ENCODE results near the gene ANKRD9. TPM values are rescaled to one million over a fixed set of nuclear protein-coding genes. Genes with fewer than 3 reads are reported as not detected.

ANKRD9 gene
- total RNA-seq, 3 donors from 2014 or later, result 75.6 to 100 (median 84.7) TPM

DNA sequence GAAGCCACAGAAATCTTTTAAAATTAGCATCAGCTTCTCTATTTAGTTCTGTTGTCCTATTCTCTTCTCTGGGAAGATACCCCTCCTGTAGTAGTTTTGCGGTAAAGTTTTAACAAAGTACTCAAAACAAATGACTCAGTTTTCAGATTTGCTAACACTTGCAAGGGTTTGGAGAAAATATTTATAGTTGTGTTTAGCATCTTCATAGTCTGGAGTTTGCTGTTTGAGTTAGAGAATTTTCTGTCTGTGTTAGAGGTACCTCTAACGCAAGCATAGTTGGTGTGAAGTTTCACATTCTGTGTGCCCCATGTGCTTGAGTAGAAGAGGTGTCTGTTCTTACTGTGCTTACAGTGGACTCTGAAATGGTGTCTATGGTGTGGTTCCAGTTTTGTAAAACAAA lies 36.0 kb downstream of the ANKRD9 start:
- H3K4me3 ChIP-seq, result no peak overlapping the region
- TF ChIP-seq, protein P1, sequence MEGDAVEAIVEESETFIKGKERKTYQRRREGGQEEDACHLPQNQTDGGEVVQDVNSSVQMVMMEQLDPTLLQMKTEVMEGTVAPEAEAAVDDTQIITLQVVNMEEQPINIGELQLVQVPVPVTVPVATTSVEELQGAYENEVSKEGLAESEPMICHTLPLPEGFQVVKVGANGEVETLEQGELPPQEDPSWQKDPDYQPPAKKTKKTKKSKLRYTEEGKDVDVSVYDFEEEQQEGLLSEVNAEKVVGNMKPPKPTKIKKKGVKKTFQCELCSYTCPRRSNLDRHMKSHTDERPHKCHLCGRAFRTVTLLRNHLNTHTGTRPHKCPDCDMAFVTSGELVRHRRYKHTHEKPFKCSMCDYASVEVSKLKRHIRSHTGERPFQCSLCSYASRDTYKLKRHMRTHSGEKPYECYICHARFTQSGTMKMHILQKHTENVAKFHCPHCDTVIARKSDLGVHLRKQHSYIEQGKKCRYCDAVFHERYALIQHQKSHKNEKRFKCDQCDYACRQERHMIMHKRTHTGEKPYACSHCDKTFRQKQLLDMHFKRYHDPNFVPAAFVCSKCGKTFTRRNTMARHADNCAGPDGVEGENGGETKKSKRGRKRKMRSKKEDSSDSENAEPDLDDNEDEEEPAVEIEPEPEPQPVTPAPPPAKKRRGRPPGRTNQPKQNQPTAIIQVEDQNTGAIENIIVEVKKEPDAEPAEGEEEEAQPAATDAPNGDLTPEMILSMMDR (IDR thresholded peaks at IDR 0.05), result no peak
- H3K9me3 ChIP-seq, result no peaks in the 10 kb centered on the region
- no peak for ATAC-seq
- no peaks in the 10 kb centered on the region for H3K4me1 ChIP-seq (ENCODE audit: low read depth)
- DNase-seq, result no peak
- H3K36me3 ChIP-seq (ENCODE audit: low read depth), result no peaks in the 10 kb centered on the region
- intact Hi-C loops (cut with DNase I, micrococcal nuclease), result no loop called here

DNA sequence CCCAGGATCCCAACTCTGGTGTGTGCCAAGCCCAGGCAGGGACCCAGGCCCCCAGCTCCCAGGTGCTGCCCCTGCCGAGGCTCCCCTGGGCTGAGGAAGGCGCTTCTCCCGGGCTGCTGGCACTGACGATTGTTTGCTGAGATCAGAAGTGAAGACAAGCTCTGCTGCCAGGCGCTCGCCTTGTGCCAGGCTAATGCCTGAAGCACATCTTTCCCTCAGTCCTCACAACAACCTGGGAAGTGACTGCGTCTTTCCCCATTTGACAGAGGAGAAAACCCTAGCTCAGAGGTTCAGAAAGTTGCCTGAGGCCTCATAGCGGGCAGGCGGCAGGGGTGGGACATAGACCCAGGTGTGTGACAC lies 36.8 kb downstream of the ANKRD9 start:
- intact Hi-C loops (cut with DNase I, micrococcal nuclease), result no loop called here
- H3K9me3 ChIP-seq, result no peaks in the 10 kb centered on the region
- H3K4me1 ChIP-seq (ENCODE audit: low read depth), result no peaks in the 10 kb centered on the region
- H3K36me3 ChIP-seq (ENCODE audit: low read depth), result no peaks in the 10 kb centered on the region
- DNase-seq, result peak in 1 of 3 donors; percentile 38
- no peak overlapping the region for H3K4me3 ChIP-seq
- ATAC-seq, result no peak
- TF ChIP-seq, protein P1 (IDR thresholded peaks at IDR 0.05), result no peak

DNA sequence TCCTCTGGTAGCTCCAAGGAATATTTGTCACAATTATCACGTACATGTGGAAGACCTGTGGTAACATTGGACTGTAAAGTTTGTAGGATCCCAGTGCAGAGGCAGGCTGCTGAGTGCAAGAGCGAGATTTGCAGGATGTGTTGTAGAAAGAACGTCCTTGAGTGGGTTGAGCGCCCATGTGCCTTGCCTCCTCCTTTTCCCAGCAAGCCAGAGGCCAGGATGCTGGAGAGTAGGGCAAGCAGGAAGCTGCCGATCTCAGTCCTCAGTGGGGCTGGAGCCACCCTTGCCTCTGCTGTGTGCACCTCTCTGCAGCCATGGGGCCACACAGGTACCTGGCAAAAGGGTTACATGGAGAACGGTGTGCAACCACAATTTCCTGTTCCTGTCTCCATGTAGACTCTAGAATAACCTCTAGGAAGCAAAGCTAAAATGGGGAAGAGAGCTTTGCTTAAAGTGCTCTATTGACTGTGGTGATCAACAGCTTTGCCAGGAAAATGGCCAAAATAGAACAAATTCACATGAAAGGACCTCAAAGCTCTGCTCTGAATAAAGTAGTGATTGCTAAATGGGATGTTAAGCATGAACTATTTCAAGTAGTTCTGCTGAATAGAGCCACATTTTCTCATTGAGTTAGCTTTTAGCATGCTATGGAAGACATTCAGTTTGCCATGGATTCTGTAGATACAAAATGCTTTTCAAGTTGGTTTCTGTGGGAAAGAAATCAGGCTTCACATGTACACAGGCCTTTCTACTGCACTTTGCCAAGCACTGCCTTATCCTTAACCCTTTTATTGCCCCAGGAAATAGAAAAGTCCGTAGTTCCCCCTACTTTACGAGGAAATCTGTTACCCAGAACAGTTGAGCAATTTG lies 37.4 kb downstream of the ANKRD9 start:
- TF ChIP-seq, protein P1 (IDR thresholded peaks at IDR 0.05), result no peak
- DNase-seq (peak in 2 of 3 donors; percentile 7 to 36), ATAC-seq (peak; percentile 83)
- Histone ChIP-seq H3K9me3 (no peaks in the 10 kb centered on the region), H3K4me3 (no peak overlapping the region), H3K36me3 (ENCODE audit: low read depth) (no peaks in the 10 kb centered on the region), H3K4me1 (ENCODE audit: low read depth) (no peaks in the 10 kb centered on the region)
- intact Hi-C loops (cut with DNase I, micrococcal nuclease), result no loop called here

DNA sequence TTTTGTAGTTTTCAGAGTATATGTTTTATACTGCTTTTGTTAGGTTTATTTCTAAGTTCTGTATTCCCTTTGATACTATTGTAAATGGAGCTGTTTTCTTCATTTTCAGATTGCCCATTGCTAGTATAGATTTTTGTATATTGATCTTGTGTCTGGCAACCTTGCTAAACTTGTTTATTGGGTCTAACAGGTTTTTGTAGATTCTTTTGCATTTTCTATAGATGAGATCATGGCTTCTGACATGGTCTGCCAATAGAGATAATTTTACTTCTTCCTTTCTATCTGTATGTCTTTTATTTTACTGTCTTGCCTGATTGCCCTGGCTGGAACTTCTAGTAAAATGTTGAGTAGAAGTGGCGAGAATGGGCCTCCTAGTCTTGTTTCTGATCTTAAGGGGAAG lies 40.3 kb downstream of the ANKRD9 start:
- ATAC-seq (no peak), DNase-seq (no peak)
- intact Hi-C loops (cut with DNase I, micrococcal nuclease), result no loop called here
- TF ChIP-seq, protein P1 (IDR thresholded peaks at IDR 0.05), result no peak
- peaks cover 10% of the 10 kb centered on the region for H3K4me1 ChIP-seq (ENCODE audit: low read depth)
- no peaks in the 10 kb centered on the region for H3K9me3 ChIP-seq
- H3K4me3 ChIP-seq, result no peak overlapping the region
- no peaks in the 10 kb centered on the region for H3K36me3 ChIP-seq (ENCODE audit: low read depth)

DNA sequence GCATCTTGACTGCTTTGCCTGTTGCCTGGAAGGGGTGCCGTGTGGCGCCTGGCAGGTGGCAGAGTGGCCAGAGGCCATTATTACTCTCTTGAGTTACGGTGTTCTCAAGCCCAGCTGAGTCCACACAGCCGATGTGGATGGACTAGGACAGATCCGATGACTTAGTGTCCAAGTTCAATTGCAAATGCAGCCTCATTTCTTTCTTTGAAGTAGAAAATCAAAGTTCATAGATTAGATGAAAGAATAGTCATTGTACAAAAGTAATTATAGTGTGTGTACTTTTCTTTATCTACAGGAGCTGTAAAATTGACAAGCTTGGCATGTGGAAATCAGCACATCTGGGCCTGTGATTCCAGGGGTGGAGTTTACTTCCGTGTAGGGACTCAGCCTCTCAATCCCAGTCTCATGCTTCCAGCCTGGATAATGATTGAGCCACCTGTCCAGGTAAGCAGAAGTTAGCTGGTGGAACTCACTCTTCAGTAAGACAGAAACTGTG lies 44.7 kb downstream of the ANKRD9 start:
- peak; percentile 97 for ATAC-seq
- no peaks in the 10 kb centered on the region for H3K36me3 ChIP-seq (ENCODE audit: low read depth)
- DNase-seq, result peak; percentile 66 to 92 (median 68)
- intact Hi-C loops (cut with DNase I, micrococcal nuclease), result no loop called here
- TF ChIP-seq, protein P1 (IDR thresholded peaks at IDR 0.05), result no peak
- H3K9me3 ChIP-seq, result no peaks in the 10 kb centered on the region
- no peak overlapping the region for H3K4me3 ChIP-seq
- H3K4me1 ChIP-seq (ENCODE audit: low read depth), result peaks cover 15% of the 10 kb centered on the region
